PC-3 (cell line): ENCODE data around the gene CLDN15. TPM values are rescaled to one million over a fixed set of nuclear protein-coding genes. Genes with fewer than 3 reads are reported as not detected.

Experiments used
- ATAC-seq: fragments of 200-7000 bp; cut with Tn5 transposase; 2 replicates; pipeline ENCODE4 v1.9.1; 2020; ENCODE audit warnings: mild to moderate bottlenecking, moderate library complexity
- BruUV-seq: library from RNA; stranded (reverse); fragments of 400-500 nt; replicated peaks from 2 replicates; lab custom pipeline; 2021; lab: Mats Ljungman, UMichigan
- CTCF ChIA-PET: fragments of 300-600 bp; sonication (Branson Sonifier 250); formaldehyde crosslinking; loops from one replicate; lab custom pipeline; 2022; ENCODE audit warnings: antibody characterized with exemption; lab: Charles Lee
- POLR2A ChIA-PET: fragments of 300-600 bp; sonication (Branson Sonifier 250); formaldehyde crosslinking; loops from one replicate; lab custom pipeline; 2022; ENCODE audit warnings: antibody characterized with exemption; ENCODE audit not compliant: unreplicated experiment; lab: Charles Lee
- DNase-seq: peaks from one replicate; pipeline ENCODE4 v3.0.0-alpha.2; 2015
- H2AFZ ChIP-seq: fragments of 300-600 bp; sonication (generic); 2 replicates; pipeline ENCODE4 v1.6.0; 2016; ENCODE audit warnings: antibody characterized with exemption, low read length
- H3F3A ChIP-seq: fragments of 300-600 bp; sonication (generic); one replicate; pipeline ENCODE4 v1.6.0; 2017; ENCODE audit warnings: antibody characterized with exemption, low read length, control low read depth, mild to moderate bottlenecking; ENCODE audit not compliant: unreplicated experiment
- H3K27ac ChIP-seq: fragments of 300-600 bp; sonication (generic); 2 replicates; pipeline ENCODE4 v1.5.1; 2016; ENCODE audit warnings: mild to moderate bottlenecking, low read length
- H3K27me3 ChIP-seq: fragments of 300-600 bp; sonication (generic); 2 replicates; pipeline ENCODE4 v1.6.1; 2016; ENCODE audit warnings: low read length, mixed read lengths
- H3K36me3 ChIP-seq: fragments of 300-600 bp; sonication (generic); 2 replicates; pipeline ENCODE4 v1.6.1; 2016; ENCODE audit warnings: low read depth, mixed run types, low read length, mixed read lengths
- H3K4me1 ChIP-seq: fragments of 300-600 bp; sonication (generic); 2 replicates; pipeline ENCODE4 v1.5.1; 2016; ENCODE audit warnings: low read length; ENCODE audit not compliant: insufficient read depth
- H3K4me2 ChIP-seq: fragments of 300-600 bp; sonication (generic); 2 replicates; pipeline ENCODE4 v1.6.0; 2016; ENCODE audit warnings: low read length
- H3K4me3 ChIP-seq: fragments of 300-600 bp; sonication (generic); 2 replicates; pipeline ENCODE4 v1.5.1; 2016; ENCODE audit warnings: mild to moderate bottlenecking, low read length, mixed read lengths
- H3K79me2 ChIP-seq: fragments of 300-600 bp; sonication (generic); 2 replicates; pipeline ENCODE4 v1.6.1; 2017; ENCODE audit warnings: low read length, mixed read lengths
- H3K9ac ChIP-seq: fragments of 300-600 bp; sonication (generic); 2 replicates; pipeline ENCODE4 v1.6.0; 2016; ENCODE audit warnings: mild to moderate bottlenecking, low read length
- H3K9me2 ChIP-seq: fragments of 300-600 bp; sonication (generic); replicated peaks from 2 replicates; pipeline ENCODE4 v1.6.1; 2016; ENCODE audit warnings: mixed run types, low read length, mixed read lengths
- H3K9me3 ChIP-seq: fragments of 300-600 bp; sonication (generic); 2 replicates; pipeline ENCODE4 v1.6.1; 2016; ENCODE audit warnings: low read length, mixed read lengths
- H4K20me1 ChIP-seq: fragments of 300-600 bp; sonication (generic); 2 replicates; pipeline ENCODE4 v1.6.1; 2016; ENCODE audit warnings: low read length, mixed read lengths
- CTCF ChIP-seq: fragments of 300-600 bp; sonication (generic); conservative IDR thresholded peaks from 2 replicates; pipeline ENCODE4 v1.5.1; 2017; ENCODE audit warnings: antibody characterized with exemption, low read depth, mild to moderate bottlenecking, low read length
- EZH2 ChIP-seq: fragments of 300-600 bp; sonication (generic); IDR thresholded peaks from one replicate; pipeline ENCODE4 v1.6.1; 2017; ENCODE audit warnings: antibody characterized with exemption, mild to moderate bottlenecking, low read length; ENCODE audit not compliant: unreplicated experiment
- EZH2phosphoT487 ChIP-seq: fragments of 300-600 bp; sonication (generic); IDR thresholded peaks from 2 replicates; pipeline ENCODE4 v1.6.1; 2018; ENCODE audit warnings: mild to moderate bottlenecking, antibody characterized with exemption, low read length, borderline replicate concordance
- intact Hi-C: fragments of 100-400 bp; cut with micrococcal nuclease; formaldehyde crosslinking; loops from 2 replicates; pipeline ENCODE4 v1.9.0; 2023
- total RNA-seq: library from RNA; depleted of rRNA; stranded (reverse); fragments of >200 nt; gene quantifications from 2 replicates; pipeline ENCODE4 v1.2.3, GENCODE V29; 2014

CLDN15 gene
- total RNA-seq, 1 experiment from 2014 or later: 6.7 TPM

GRCh38 chr7:101210143-101210542 is 27.5 kb downstream of the CLDN15 start:
- no peaks in the 10 kb centered on the region for H3F3A ChIP-seq
- H4K20me1 ChIP-seq: no peaks in the 10 kb centered on the region
- H3K9me3 ChIP-seq: no peaks in the 10 kb centered on the region
- DNase-seq: no peak
- intact Hi-C loops: no loop called here
- no TSS peak for BruUV-seq
- no peaks in the 10 kb centered on the region for H3K9me2 ChIP-seq
- ChIA-PET POLR2A (no interaction called here), CTCF (no interaction called here)
- no peaks in the 10 kb centered on the region for H3K79me2 ChIP-seq
- H3K27ac ChIP-seq: no peak overlapping the region
- H3K36me3 ChIP-seq: no peaks in the 10 kb centered on the region; the same call in 1 of the 2 replicates
- no peak overlapping the region for H3K9ac ChIP-seq
- no peak for ATAC-seq
- H3K27me3 ChIP-seq: no peaks in the 10 kb centered on the region
- TF ChIP-seq EZH2: no peak
- TF ChIP-seq EZH2phosphoT487: no peak
- no peak for TF ChIP-seq CTCF
- H3K4me2 ChIP-seq: no peak overlapping the region
- H2AFZ ChIP-seq: no peak overlapping the region
- H3K4me1 ChIP-seq: no peaks in the 10 kb centered on the region
- no peak overlapping the region for H3K4me3 ChIP-seq

GRCh38 chr7:101208794-101209193 is 28.8 kb downstream of the CLDN15 start:
- ATAC-seq: no peak
- no TSS peak for BruUV-seq

More at GRCh38 chr7:101208794-101209193, 28.8 kb downstream of the CLDN15 start:
- ChIA-PET CTCF (no interaction called here), POLR2A (no interaction called here)
- no peaks in the 10 kb centered on the region for H3K4me1 ChIP-seq
- H3K9ac ChIP-seq: no peak overlapping the region
- H3K27ac ChIP-seq: no peak overlapping the region
- no peak for DNase-seq
- H3K9me2 ChIP-seq: no peaks in the 10 kb centered on the region
- no peak overlapping the region for H3K4me3 ChIP-seq
- H3K9me3 ChIP-seq: no peaks in the 10 kb centered on the region
- H2AFZ ChIP-seq: no peak overlapping the region
- intact Hi-C loops: no loop called here
- no peaks in the 10 kb centered on the region for H3K27me3 ChIP-seq
- H4K20me1 ChIP-seq: no peaks in the 10 kb centered on the region
- no peak overlapping the region for H3K4me2 ChIP-seq
- TF ChIP-seq CTCF (no peak), EZH2 (no peak), EZH2phosphoT487 (no peak)
- no peaks in the 10 kb centered on the region for H3F3A ChIP-seq
- H3K79me2 ChIP-seq: no peaks in the 10 kb centered on the region
- no peaks in the 10 kb centered on the region; the same call in 1 of the 2 replicates for H3K36me3 ChIP-seq
